PFSK-1 (cell line): ENCODE measurements around the gene PNKD.

ENCODE experiments used
- FOXP2 ChIP-seq: optimal IDR thresholded peaks from 2 replicates; pipeline ENCODE3; 2011; ENCODE audit warnings: borderline replicate concordance, control low read depth, inconsistent platforms; ENCODE audit not compliant: insufficient read depth; ENCODE audit errors: extremely low read length, extremely low read depth
- POLR2AphosphoS5 ChIP-seq: IDR thresholded peaks from 2 replicates; pipeline ENCODE4 v1.6.1; 2012; ENCODE audit warnings: low read depth, mild to moderate bottlenecking, control low read depth, low read length, moderate library complexity
- REST ChIP-seq, 2 experiments: IDR thresholded peaks; 2 replicates each; pipeline versions ENCODE4 v1.6.1 to v1.8.0; 2011 to 2012; ENCODE audit warnings: low read depth in 2 of 2, low read length in 2 of 2, control low read depth in 1 of 2, inconsistent platforms in 1 of 2, mild to moderate bottlenecking in 1 of 2, moderate library complexity in 1 of 2; ENCODE audit not compliant: insufficient read depth in 1 of 2
- SIN3A ChIP-seq: IDR thresholded peaks from 2 replicates; pipeline ENCODE4 v1.6.1; 2012; ENCODE audit warnings: mild to moderate bottlenecking, low read length, moderate library complexity, borderline replicate concordance; ENCODE audit not compliant: insufficient read depth
- TAF1 ChIP-seq: IDR thresholded peaks from 2 replicates; pipeline ENCODE4 v1.6.1; 2012; ENCODE audit warnings: low read length, control low read depth, borderline replicate concordance; ENCODE audit not compliant: insufficient read depth

The PNKD gene

DNA sequence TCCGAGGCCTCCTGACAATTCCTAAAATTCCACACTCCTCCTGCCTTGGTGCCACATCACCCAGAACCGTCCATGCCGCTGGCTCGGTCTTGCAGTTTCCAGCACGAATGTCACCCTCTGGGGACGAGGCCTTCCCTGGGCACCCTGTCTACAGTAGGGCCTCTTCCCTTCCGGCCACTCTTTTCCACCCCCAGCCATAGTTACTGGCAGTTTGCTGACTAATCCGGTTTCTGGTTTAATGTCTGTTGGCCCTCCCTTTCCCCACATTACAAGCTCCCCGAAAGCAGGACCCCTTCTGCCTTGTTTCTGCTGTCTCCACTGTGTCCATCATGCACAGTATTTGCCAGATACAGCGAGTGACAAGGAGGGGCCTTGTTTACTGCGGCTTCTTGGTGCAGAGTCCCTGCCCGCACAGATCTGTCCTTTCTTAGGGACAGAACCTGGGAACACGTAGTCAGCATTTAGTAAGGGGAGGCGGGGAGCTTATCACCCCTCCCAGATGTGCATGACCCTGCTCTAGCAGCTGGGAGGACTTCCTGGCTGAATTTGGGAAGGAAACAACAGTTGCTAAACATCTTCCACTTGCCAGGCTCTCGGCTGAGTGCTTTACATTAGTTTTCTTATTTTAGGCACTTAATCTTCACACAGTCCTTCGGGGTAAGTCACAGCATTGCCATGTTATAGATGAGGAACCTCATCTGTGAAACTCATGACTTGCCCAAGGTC lies 62.8 kb downstream of the PNKD start:
- TF ChIP-seq FOXP2 (no peak), TAF1 (no peak), REST (IDR thresholded peaks at IDR 0.05; ENCODE audit: insufficient read depth in 1 of 2, low read depth in 2 of 2, low read length in 2 of 2) (no peak), SIN3A (no peak), POLR2AphosphoS5 (no peak)

DNA sequence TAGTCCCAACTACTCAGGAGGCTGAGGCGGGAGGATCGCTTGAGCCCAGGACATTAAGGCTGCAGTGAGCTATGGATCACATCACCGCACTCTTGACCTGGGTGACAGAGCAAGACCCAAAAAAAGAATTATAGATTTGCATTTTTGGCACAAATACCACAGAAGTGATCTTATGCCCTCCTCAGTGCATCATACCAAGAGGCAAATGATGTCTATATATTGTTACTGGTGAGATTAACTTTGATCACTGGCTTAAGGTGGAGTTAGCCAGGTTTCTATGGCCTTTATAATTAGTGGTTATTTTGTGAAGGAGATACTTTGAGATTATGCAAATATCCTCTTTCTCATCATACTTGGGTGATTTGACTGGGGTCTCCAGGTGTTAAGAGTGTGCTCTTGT lies 64.2 kb downstream of the PNKD start:
- TF ChIP-seq SIN3A = no peak
- no peak for TF ChIP-seq REST (IDR thresholded peaks at IDR 0.05; ENCODE audit: insufficient read depth in 1 of 2, low read depth in 2 of 2, low read length in 2 of 2)
- no peak for TF ChIP-seq TAF1
- TF ChIP-seq POLR2AphosphoS5 = no peak

GRCh38 chr2:218340656-218341055 lies 70.3 kb downstream of the PNKD start:
- TF ChIP-seq REST (IDR thresholded peaks at IDR 0.05; ENCODE audit: insufficient read depth in 1 of 2, low read depth in 2 of 2, low read length in 2 of 2) (no peak), POLR2AphosphoS5 (no peak), SIN3A (no peak), FOXP2 (no peak), TAF1 (no peak)

GRCh38 chr2:218341381-218341780 lies 71.1 kb downstream of the PNKD start:
- TF ChIP-seq TAF1 = no peak
- no peak for TF ChIP-seq FOXP2
- TF ChIP-seq POLR2AphosphoS5 = no peak
- no peak for TF ChIP-seq REST (IDR thresholded peaks at IDR 0.05; ENCODE audit: insufficient read depth in 1 of 2, low read depth in 2 of 2, low read length in 2 of 2)
- no peak for TF ChIP-seq SIN3A

DNA sequence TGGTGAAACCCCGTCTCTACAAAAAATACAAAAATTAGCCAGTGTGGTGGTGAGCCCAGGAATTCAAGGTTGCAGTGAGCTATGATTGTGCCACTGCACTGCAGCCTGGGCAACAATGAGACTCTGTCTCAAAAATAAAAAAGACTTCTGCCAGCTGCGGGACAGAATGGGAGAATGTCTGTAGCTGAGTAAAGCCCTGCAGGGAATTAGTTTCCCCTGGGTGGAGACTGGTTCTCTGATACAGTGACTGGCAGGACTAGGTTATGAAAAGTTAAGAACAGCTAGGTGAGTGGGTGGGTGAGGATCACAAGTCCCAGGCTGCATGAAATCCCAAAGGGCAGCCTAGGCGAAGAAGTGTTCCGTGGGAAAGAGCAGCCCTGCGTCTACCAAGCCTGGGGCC lies 72.5 kb downstream of the PNKD start:
- TF ChIP-seq POLR2AphosphoS5 (no peak), FOXP2 (no peak), SIN3A (no peak), TAF1 (no peak), REST (IDR thresholded peaks at IDR 0.05; ENCODE audit: insufficient read depth in 1 of 2, low read depth in 2 of 2, low read length in 2 of 2) (no peak)
